ENCODE measurements around the gene LRRC4C.

GRCh38 chr11:41403458-41403857 is 56.0 kb downstream of the LRRC4C start:
- TF ChIP-seq POLR2A (IDR thresholded peaks at IDR 0.05; ENCODE audit: low read depth, low read length): no peak
- no peak for TF ChIP-seq TAF1 (IDR thresholded peaks at IDR 0.05; ENCODE audit: borderline replicate concordance, low read depth, low read length)

Data from GM12892 (cell line).